Measurements from ENCODE around the gene TBL1XR1. TPM values are rescaled to one million over a fixed set of nuclear protein-coding genes. Genes with fewer than 3 reads are reported as not detected.

The TBL1XR1 gene
- total and polyA plus RNA-seq, 2 of the 8 experiments (the other 6 are each of a cell fraction or from before 2014, with no cell fraction given): 28.1 to 147 TPM

- Histone ChIP-seq H2BK5ac (ENCODE audit: low read depth, low read length) (no peak overlapping the region), H3K9me3 (ENCODE audit: insufficient read depth in 2 of 2, low read depth in 1 of 2, low read length in 1 of 2) (no peaks in the 10 kb centered on the region), H4K91ac (replicated peaks; ENCODE audit: insufficient read length, low read length) (no peak overlapping the region), H2BK20ac (ENCODE audit: low read length) (no peak overlapping the region), H3K14ac (ENCODE audit: insufficient read length) (no peak overlapping the region), H3K79me1 (ENCODE audit: low read depth, low read length) (0 out of 2 replicates have a peak, but pooled peaks cover 4% of the 10 kb centered on the region), H3K23me2 (ENCODE audit: low read depth, low read length) (no peaks in the 10 kb centered on the region), H3K27ac (ENCODE audit: low read depth, low read length) (no peak overlapping the region), H2BK12ac (ENCODE audit: low read depth, low read length) (no peak overlapping the region), H3K36me3 (ENCODE audit: control insufficient read depth in 2 of 4, insufficient read depth in 4 of 4, low read length in 3 of 4) (peaks cover 0 to 9% (median 2%) of the 10 kb centered on the region in 4 experiments; a peak in 2 of 8 replicates), H2AFZ (ENCODE audit: low read length) (no peak overlapping the region), H3K9ac (replicated peaks in 1 of 4; ENCODE audit: extremely low read depth in 1 of 4, low read depth in 3 of 4, low read length in 3 of 4) (no peak overlapping the region), H4K8ac (ENCODE audit: extremely low read depth, insufficient read depth, low read length) (no peak overlapping the region), H3K4ac (replicated peaks; ENCODE audit: insufficient read length, low read depth, low read length) (no peak overlapping the region), H3K79me2 (ENCODE audit: control insufficient read depth in 1 of 2, insufficient read depth in 2 of 2, low read length in 2 of 2) (peaks cover 3 to 81% of the 10 kb centered on the region in 2 experiments; a peak in 3 of 4 replicates), H3K4me1 (replicated peaks in 1 of 4; ENCODE audit: control insufficient read depth in 3 of 4, insufficient read depth in 4 of 4, low read length in 3 of 4) (peaks cover 0 to 7% (median 0%) of the 10 kb centered on the region in 4 experiments; a peak in 1 of 7 replicates), H3K4me2 (ENCODE audit: insufficient read depth in 1 of 2, low read depth in 2 of 2, low read length in 2 of 2) (no peak overlapping the region), H2BK15ac (ENCODE audit: low read length) (no peak overlapping the region), H3K4me3 (ENCODE audit: extremely low read depth in 1 of 4, insufficient read depth in 2 of 4, low read depth in 3 of 4, low read length in 4 of 4) (no peak overlapping the region), H3K23ac (ENCODE audit: insufficient read length) (no peak overlapping the region), H4K5ac (ENCODE audit: insufficient read length, low read depth, low read length) (no peak overlapping the region), H3K18ac (ENCODE audit: extremely low read depth, low read length) (no peak overlapping the region), H4K20me1 (replicated peaks in 1 of 2; ENCODE audit: control insufficient read depth in 1 of 2, insufficient read depth in 2 of 2, low read length in 2 of 2) (peaks cover 0 to 4% of the 10 kb centered on the region in 2 experiments), H3K56ac (replicated peaks; ENCODE audit: insufficient read length, low read depth, low read length) (no peak overlapping the region), H2AK5ac (ENCODE audit: low read depth, low read length) (no peak overlapping the region), H2BK120ac (replicated peaks; ENCODE audit: low read depth, low read length) (no peak overlapping the region), H3K27me3 (replicated peaks in 1 of 4; ENCODE audit: control insufficient read depth in 3 of 4, extremely low read depth in 1 of 4, insufficient read depth in 3 of 4, low read length in 3 of 4) (no peaks in the 10 kb centered on the region)
- 83% methylated on average over 4 of the region's 4 CpGs; no CpG with 5 or more reads in 1 of the 2 experiments for WGBS, 2 experiments (ENCODE audit: extremely low coverage in 1 of 2, insufficient coverage in 1 of 2, insufficient read length in 1 of 2, insufficient replicate concordance in 2 of 2, low coverage in 1 of 2, low lambda C conversion rate in 2 of 2, missing lambda C conversion rate in 1 of 2)
- no peak for DNase-seq (ENCODE audit: low read depth in 1 of 2, low spot score in 2 of 2)
- CTCF ChIA-PET (ENCODE audit: partially characterized antibody): interaction anchor here (1.5 to 1.8 kb wide), 2 partner anchors 36 to 54 kb away, joined by 3 read pairs; no protein-coding TSS in a partner anchor
- POLR2A ChIA-PET (ENCODE audit: partially characterized antibody): no interaction called here
- FAIRE-seq: no peak
- TF ChIP-seq RAD21 (IDR thresholded peaks at IDR 0.05 in 1 of 2, conservative IDR thresholded peaks at IDR 0.05 in 1 of 2; ENCODE audit: low read depth in 2 of 2, low read length in 2 of 2) (no peak), JUND (IDR thresholded peaks at IDR 0.05; ENCODE audit: low read length) (no peak), SRF (IDR thresholded peaks at IDR 0.05; ENCODE audit: low read depth, low read length) (no peak), ZNF274 (IDR thresholded peaks at IDR 0.05; ENCODE audit: borderline replicate concordance, extremely low read depth, low read length) (no peak), MAX (IDR thresholded peaks at IDR 0.05) (no peak), KDM5A (IDR thresholded peaks at IDR 0.05; ENCODE audit: low read length) (no peak), BACH1 (IDR thresholded peaks at IDR 0.05; ENCODE audit: low read length) (no peak), YY1 (IDR thresholded peaks at IDR 0.05; ENCODE audit: low read depth, low read length) (no peak), POLR2AphosphoS5 (IDR thresholded peaks at IDR 0.05; ENCODE audit: low read depth, low read length) (no peak)
These were observed 139.5 kb downstream of the TBL1XR1 start for GRCh38 chr3:177057768-177058167.

Measured in H1 (cell line).